Urinary bladder (tissue), 4 donors: ENCODE results near the gene GALNS. TPM values are rescaled to one million over a fixed set of nuclear protein-coding genes. Genes with fewer than 3 reads are reported as not detected.
"Not testable (repeated sequence)": the region's sequence is repeated elsewhere in the genome, so short reads cannot be mapped to it uniquely, and the experiment has no call there.

Source experiments
- DNase-seq: peaks from one replicate; pipeline ENCODE4 v3.0.0-alpha.2; 2015; ENCODE audit errors: extremely low spot score
- H3K27ac ChIP-seq: one replicate; pipeline ENCODE4 v1.5.1; 2013; ENCODE audit warnings: low read depth, mild to moderate bottlenecking, moderate library complexity
- H3K36me3 ChIP-seq: one replicate; pipeline ENCODE4 v1.6.1; 2013; ENCODE audit warnings: mild to moderate bottlenecking, moderate library complexity; ENCODE audit not compliant: insufficient read depth
- H3K4me1 ChIP-seq: one replicate; pipeline ENCODE4 v1.6.1; 2013; ENCODE audit warnings: mild to moderate bottlenecking, moderate library complexity; ENCODE audit not compliant: insufficient read depth
- H3K4me3 ChIP-seq: one replicate; pipeline ENCODE4 v1.5.1; 2013; ENCODE audit warnings: low read depth, low read length
- WGBS: extraction: QIAGEN DNeasy Blood & Tissue Kit; methylation state at CpG from one replicate; pipeline ENCODE4 v1.1.7; 2013; 5-methylcytosine and 5-hydroxymethylcytosine counted together
- polyA plus RNA-seq: library from polyadenylated mRNA; stranded (reverse); fragments of 200-250 nt; gene quantifications from one replicate; pipeline ENCODE4 v1.2.3, GENCODE V29; 2013
- total RNA-seq: library from RNA; depleted of rRNA; stranded (reverse); fragments of >200 nt; gene quantifications from one replicate; pipeline ENCODE4 v1.2.3, GENCODE V29; 2014
- donor health status: healthy with polysubstance abuse.
- donor health status: healthy.

Gene GALNS
- total and polyA plus RNA-seq, 2 donors = 14.6 to 23.0 TPM

GRCh38 chr16:88836791-88837190, 20.0 kb downstream of the GALNS start:
- DNase-seq = no peak
- WGBS = 94% methylated on average over 17 of the region's 17 CpGs
- no peak overlapping the region for H3K4me3 ChIP-seq
- peaks cover 4% of the 10 kb centered on the region for H3K36me3 ChIP-seq
- no peaks in the 10 kb centered on the region for H3K4me1 ChIP-seq
- H3K27ac ChIP-seq = no peak overlapping the region

- Histone ChIP-seq H3K4me3 (no peak overlapping the region), H3K4me1 (no peaks in the 10 kb centered on the region), H3K36me3 (peaks cover 4% of the 10 kb centered on the region), H3K27ac (no peak overlapping the region)
- WGBS = 93% methylated on average over 33 of the region's 33 CpGs
- DNase-seq = no peak
Measured at GRCh38 chr16:88835818-88836217, 20.9 kb downstream of the GALNS start.

GRCh38 chr16:88835383-88835782, 21.4 kb downstream of the GALNS start:
- H3K4me1 ChIP-seq = no peaks in the 10 kb centered on the region
- H3K36me3 ChIP-seq = peaks cover 4% of the 10 kb centered on the region
- no peak overlapping the region for H3K27ac ChIP-seq
- no peak for DNase-seq
- no peak overlapping the region for H3K4me3 ChIP-seq
- 66% methylated on average over 11 of the region's 11 CpGs for WGBS

DNA sequence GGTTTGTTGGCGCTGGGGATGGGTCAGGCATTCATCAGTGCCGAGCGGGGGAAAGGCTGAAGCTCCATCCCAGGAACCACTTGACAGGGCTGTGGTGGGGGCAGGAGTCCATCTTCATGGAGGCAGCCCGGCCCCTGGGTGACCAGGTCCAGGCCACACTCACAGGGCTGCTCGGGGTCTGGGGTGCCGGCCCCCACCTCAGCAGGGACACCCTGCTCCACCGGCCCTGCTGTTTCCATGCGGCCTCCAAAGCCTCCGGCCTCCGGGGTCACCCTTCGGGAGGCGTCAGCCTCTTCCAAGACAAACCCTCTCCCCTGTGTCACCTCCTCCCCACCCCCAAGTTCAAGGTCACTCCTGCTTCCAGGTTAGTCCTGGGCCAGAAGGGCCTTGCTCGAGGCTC, 22.1 kb downstream of the GALNS start:
- H3K27ac ChIP-seq = no peak overlapping the region
- DNase-seq = no peak
- peaks cover 4% of the 10 kb centered on the region for H3K36me3 ChIP-seq
- H3K4me3 ChIP-seq = no peak overlapping the region
- 94% methylated on average over 13 of the region's 13 CpGs for WGBS
- no peaks in the 10 kb centered on the region for H3K4me1 ChIP-seq

DNA sequence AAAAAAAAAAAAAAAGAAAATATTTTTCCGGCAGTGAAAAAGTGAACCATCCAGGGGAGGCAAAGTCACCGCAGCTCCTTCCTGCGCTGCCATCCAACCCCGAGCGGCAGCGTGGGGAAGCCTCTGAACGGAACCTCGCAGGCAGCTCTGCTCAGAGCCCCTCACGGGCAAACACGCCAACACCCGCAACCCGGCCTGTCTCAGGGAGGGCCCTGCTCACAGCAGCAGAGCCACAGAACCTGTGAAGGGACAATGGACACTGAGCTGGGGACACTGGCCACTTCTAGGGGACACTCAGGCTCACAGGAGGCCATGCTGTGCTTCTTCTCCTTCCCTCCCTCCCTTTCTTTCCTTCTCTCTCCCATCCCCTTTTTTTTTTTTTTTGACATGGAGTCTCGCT, 23.7 kb downstream of the GALNS start:
- DNase-seq = no peak

DNA sequence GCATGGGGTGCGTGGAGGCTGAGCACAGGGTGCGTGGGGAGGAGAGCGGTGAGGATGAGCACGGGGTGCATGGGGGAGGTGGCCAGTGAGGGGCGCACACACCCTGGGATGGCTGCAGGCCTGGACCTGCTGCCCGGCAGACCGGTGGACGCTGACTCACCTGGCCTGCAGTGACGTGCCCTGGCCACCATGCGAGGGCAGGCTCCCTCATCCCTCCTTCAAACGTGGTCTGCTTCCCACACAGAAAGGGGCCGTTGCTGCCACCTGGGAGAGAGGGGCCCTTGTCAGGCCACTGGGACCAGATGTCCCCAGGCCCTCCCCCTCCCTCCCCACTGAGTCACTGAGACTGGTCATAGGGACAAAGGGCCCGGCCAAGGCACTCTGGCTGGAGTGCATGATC, 24.9 kb downstream of the GALNS start:
- no peak overlapping the region for H3K27ac ChIP-seq
- H3K36me3 ChIP-seq = peaks cover 4% of the 10 kb centered on the region
- no peak for DNase-seq
- 74% methylated on average over 13 of the region's 13 CpGs for WGBS
- H3K4me3 ChIP-seq = no peak overlapping the region
- no peaks in the 10 kb centered on the region for H3K4me1 ChIP-seq

More for the DNA sequence above, 23.7 kb downstream of the GALNS start:
- H3K4me1 ChIP-seq = no peaks in the 10 kb centered on the region
- H3K27ac ChIP-seq = no peak overlapping the region
- H3K36me3 ChIP-seq = peaks cover 2% of the 10 kb centered on the region
- no peak overlapping the region for H3K4me3 ChIP-seq
- 95% methylated on average over 13 of the region's 13 CpGs for WGBS

DNA sequence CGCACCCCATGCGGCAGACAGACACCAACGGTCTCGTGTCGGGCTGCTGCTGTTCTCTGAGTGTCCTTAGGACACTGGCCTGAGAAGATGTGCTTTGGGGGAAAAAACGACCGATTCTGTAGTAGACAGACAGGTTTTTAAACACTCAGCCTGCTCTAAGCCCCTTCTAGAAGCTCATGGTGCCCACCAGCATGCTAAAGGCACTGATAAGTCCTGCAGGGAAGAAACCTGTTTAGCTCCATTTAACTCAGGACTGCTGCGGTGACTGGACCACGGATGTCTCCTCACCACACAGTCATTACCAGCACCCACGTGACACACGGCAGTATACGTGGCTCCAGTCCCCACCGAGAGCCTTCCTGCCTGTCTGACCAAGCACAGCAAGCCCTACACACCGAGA, 26.0 kb downstream of the GALNS start:
- Histone ChIP-seq H3K36me3 (peaks cover 4% of the 10 kb centered on the region), H3K4me3 (no peak overlapping the region), H3K4me1 (no peaks in the 10 kb centered on the region), H3K27ac (no peak overlapping the region)
- DNase-seq = no peak
- WGBS = 92% methylated on average over 14 of the region's 14 CpGs

- Histone ChIP-seq H3K4me1 (no peaks in the 10 kb centered on the region), H3K27ac (no peak overlapping the region), H3K36me3 (peaks cover 4% of the 10 kb centered on the region), H3K4me3 (no peak overlapping the region)
- DNase-seq = peak; percentile 46
- 50% methylated on average over 11 of the region's 11 CpGs for WGBS
Measured at GRCh38 chr16:88830258-88830657, 26.5 kb downstream of the GALNS start.

DNA sequence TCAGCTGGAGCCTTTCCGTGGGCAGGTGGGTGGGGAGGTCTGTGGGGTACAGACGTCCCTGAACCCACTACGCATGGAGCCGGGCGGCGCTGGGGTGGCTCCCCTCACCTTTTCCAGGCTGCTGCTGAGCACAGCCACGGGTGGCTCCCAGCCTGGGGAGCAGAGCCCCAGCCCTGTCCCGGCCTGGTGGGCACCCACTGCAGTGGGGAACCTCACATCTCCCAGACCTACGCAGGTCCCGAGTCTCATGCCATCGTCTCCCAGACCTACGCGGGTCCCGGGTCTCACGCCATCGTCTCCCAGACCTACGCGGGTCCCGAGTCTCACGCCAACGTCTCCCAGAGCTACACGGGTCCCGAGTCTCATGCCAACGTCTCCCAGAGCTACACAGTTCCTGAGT, 28.0 kb downstream of the GALNS start:
- peaks cover 4% of the 10 kb centered on the region for H3K36me3 ChIP-seq

GRCh38 chr16:88827727-88828126, 29.0 kb downstream of the GALNS start:
- DNase-seq = no peak
- Histone ChIP-seq H3K4me1 (no peaks in the 10 kb centered on the region), H3K36me3 (peaks cover 4% of the 10 kb centered on the region), H3K27ac (no peak overlapping the region), H3K4me3 (no peak overlapping the region)
- 93% methylated on average over 21 of the region's 21 CpGs for WGBS

More for the DNA sequence above, 28.0 kb downstream of the GALNS start:
- Histone ChIP-seq H3K4me3 (no peak overlapping the region), H3K4me1 (no peaks in the 10 kb centered on the region), H3K27ac (no peak overlapping the region)
- 93% methylated on average over 24 of the region's 24 CpGs for WGBS
- DNase-seq = no peak

DNA sequence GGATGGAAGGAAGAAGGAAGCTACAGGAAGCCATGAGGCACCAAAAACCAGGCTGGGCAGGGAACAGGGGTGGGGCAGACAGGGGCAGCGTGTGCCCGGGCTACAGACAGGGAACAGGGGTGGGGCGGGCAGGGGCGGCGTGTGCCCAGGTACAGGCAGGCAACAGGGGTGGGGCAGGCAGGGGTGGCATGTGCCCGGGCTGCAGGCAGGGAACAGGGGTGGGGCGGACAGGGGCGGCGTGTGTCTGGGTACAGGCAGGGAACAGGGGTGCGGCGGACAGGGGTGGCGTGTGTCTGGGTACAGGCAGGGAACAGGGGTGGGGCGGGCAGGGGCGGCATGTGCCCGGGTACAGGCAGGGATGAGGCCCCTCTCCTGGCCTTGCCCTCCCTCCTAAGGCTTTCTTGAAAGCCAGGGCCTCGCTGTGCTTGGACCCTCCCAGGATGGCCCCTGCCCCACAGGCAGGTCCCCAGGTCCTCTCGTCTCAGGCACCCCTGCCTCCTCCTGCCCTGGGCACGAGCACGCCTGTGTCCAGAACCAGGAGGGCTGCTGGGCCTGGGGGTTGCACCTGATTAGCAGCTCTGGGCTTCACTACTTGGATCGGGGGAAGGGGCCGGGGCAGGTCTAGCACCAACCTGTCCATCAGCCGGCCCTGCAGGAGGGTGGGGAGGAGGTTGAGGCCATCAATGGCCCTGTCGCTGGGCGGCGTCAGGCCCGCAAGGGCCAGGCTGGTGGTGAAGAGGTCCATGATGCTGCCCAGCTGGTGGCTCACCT, 30.5 kb downstream of the GALNS start:
- no peak for DNase-seq
- H3K4me3 ChIP-seq = no peak overlapping the region
- H3K27ac ChIP-seq = no peak overlapping the region
- WGBS = 92% methylated on average over 26 of the region's 26 CpGs
- no peaks in the 10 kb centered on the region for H3K4me1 ChIP-seq
- peaks cover 4% of the 10 kb centered on the region for H3K36me3 ChIP-seq

DNA sequence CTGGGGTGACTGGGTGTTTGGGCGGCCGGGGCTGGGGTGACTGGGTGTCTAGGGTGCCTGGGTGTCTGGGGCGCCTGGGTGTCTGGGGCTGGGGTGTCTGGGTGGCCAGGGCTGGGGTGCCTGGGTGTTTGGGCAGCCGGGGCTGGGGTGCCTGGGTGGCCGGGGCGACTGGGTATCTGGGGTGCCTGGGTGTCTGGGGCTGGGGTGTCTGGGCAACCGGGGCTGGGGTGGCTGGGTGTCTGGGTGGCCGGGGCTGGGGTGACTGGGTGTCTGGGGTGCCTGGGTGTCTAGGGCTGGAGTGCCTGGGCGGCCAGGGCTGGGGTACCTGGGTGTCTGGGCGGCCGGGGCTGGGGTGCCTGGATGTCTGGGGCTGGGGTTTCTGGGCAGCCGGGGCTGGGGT, 31.6 kb downstream of the GALNS start:
- 87% methylated on average over 12 of the region's 12 CpGs for WGBS
- Histone ChIP-seq H3K27ac (no peak overlapping the region), H3K4me3 (no peak overlapping the region), H3K4me1 (no peaks in the 10 kb centered on the region), H3K36me3 (peaks cover 4% of the 10 kb centered on the region)
- no peak for DNase-seq

- peaks cover 4% of the 10 kb centered on the region for H3K36me3 ChIP-seq
- 86% methylated on average over 33 of the region's 33 CpGs for WGBS
- H3K4me3 ChIP-seq = no peak overlapping the region
- no peaks in the 10 kb centered on the region for H3K4me1 ChIP-seq
- no peak for DNase-seq
- H3K27ac ChIP-seq = no peak overlapping the region
Measured at GRCh38 chr16:88824256-88825077, 32.3 kb downstream of the GALNS start.

- DNase-seq, H3K4me1 ChIP-seq, H3K36me3 ChIP-seq, H3K4me3 ChIP-seq, H3K27ac ChIP-seq: not testable (repeated sequence)
- 98% methylated on average over 28 of the region's 31 CpGs for WGBS
Measured at GRCh38 chr16:88823646-88824045, 33.1 kb downstream of the GALNS start.
